ENCODE results near the gene PODNL1.
"Not testable (repeated sequence)": the region's sequence is repeated elsewhere in the genome, so short reads cannot be mapped to it uniquely, and the experiment has no call there.

The PODNL1 gene

DNA sequence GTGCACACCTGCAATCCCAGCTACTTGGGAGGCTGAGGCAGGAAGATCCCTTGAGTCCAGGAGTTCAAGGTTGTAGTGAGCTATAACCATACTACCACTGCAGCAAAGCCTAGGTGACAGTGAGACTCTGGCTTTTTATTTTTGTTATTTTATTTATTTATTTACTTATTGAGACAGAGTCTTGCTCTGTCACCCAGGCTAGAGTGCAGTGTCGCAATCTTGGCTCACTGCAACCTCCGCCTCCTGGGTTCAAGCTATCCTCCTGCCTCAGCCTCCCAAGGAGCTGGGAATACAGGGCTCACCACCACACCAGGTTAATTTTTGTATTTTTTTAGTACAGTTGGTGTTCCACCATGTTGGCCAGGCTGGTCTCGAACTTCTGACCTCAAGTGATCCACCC, 35.3 kb upstream of the PODNL1 start:
- not testable (repeated sequence) for FAIRE-seq

- FAIRE-seq: no peak
These were observed 34.3 kb upstream of the PODNL1 start for GRCh38 chr19:13972368-13973155.

GRCh38 chr19:13971868-13972267, 33.7 kb upstream of the PODNL1 start:
- not testable (repeated sequence) for FAIRE-seq

GRCh38 chr19:13969897-13970296, 31.7 kb upstream of the PODNL1 start:
- FAIRE-seq: no peak

DNA sequence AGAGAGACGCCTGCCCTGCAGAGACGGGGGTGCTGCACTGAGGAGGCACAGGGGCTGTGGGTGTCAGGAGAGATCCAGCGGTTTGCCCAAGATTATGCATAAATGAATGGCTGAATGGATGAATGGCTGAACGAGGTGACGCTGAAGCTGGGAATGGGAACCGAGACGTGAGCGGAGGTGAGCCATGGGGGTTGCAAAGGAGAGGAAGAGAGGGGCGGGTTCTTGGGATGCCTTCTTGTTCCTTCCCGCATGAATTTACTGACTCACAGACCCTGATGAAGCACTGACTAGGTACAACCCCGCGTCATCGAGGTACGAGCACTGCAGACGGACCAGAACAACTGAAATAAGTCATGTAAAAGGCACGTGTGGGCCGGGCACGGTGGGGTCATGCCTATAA, 30.8 kb upstream of the PODNL1 start:
- FAIRE-seq: no peak

GRCh38 chr19:13968383-13968935, 30.2 kb upstream of the PODNL1 start:
- no peak for FAIRE-seq

DNA sequence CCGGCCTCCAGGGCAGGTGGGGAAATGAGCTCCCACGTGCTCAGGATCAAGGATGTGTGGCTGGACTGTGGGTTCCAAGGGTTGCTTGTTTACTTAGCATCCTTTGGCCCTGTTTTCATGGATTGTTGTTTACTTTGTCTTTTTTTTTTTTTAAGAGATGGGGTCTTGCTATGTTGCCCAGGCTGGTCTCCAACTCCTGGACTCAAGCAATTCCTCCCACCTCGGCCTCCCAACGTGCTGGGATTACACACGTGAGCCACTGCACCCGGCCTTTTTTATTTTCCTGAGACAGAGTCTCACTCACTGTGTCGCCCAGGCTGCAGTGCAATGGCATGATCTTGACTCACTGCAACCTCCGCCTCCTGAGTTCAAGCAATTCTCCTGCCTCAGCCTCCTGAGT, 29.0 kb upstream of the PODNL1 start:
- FAIRE-seq: not testable (repeated sequence)

DNA sequence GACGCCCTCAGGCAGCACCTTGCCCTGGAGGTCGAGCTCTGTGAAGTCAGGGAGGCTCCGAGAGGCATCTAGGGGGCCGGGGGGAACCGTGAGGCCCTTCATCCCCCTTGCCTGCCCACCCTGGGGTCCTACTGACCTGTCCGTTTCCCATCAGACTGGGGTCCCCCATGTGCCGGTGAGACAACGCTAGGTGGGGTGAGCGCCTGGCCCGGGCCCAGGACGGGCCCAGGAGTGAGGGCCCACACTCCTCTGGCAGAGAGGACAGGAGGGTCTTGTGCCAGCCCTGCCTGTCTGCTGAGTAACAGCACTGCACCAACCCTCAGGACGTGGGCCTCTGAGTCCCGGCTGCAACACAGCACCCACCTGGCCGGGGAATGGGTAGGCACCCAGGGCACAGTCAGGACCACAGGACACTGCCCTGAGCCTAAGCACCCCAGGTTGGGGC, 28.5 kb upstream of the PODNL1 start:
- FAIRE-seq: no peak

- no peak for FAIRE-seq
These were observed 27.9 kb upstream of the PODNL1 start for GRCh38 chr19:13965926-13966683.

GRCh38 chr19:13965377-13965896, 27.2 kb upstream of the PODNL1 start:
- no peak for FAIRE-seq

GRCh38 chr19:13964776-13965175, 26.6 kb upstream of the PODNL1 start:
- FAIRE-seq: no peak

DNA sequence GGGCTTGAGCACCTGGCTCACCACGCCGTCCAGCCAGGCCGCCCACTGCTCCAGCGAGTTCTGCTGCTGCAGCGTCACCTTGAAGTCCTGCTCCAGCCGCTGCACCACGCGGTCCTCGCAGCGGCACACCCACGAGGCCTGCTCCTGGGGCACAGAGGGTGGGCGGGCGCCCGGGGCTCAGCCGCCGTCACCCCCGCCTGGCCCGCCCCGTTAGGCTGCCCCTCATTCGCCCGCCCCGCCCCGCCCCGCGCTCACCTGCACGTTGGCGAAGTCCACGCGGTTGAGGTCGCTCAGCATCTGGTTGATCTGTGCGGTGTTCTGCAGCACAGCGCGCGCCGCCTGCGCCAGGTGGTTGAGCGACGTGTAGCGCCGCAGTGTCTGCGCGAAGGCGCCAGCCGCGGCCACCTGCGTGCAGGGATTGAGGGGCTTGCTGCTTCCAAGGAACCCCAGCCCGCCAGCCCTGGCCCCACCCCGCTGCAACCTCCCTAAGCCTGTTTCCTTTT, 25.4 kb upstream of the PODNL1 start:
- FAIRE-seq: no peak

DNA sequence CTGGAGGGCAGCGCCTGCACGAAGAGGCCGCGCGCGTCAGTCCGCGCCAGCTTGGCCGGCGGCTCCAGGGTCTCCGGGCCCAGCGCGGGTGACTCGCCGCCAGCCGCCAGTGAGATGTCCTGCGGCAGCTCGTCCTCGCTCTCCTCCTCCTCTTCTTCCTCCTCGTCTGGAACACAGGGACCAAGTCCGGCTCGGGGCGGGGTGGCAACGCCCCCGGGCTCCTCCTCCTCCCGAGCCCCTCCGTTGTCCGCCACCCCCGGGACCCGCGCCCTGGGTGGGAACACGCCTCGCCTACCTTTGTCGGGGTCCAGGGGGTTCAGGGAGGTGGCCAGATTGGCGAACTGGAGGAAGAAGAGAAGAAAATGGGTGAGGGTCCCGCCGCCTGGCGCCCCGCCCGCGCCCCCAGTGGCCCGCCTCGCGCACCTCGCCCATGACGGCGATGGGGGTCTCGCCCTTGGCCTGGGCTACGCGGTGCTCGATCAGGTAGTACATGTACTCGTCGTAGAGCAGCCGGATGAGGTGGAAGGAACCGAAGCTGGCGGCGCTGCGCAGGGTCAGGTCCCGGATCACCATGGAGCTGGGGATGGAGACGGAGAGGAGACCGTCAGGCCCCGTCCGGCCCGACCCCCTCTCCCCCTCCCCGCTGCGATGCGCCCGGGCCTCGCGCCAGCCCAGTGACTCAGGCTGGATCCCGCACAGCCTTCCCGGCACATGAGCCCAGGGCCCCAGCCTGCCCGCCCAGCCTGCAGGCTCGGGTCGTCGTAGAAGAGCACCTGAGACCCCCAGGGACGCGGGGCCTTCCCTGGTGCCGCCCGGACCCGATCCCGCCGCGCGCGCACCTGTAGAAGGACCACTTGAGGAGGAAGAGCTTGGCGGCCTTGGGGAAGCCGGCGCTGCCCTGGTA, 24.7 kb upstream of the PODNL1 start:
- FAIRE-seq: no peak

DNA sequence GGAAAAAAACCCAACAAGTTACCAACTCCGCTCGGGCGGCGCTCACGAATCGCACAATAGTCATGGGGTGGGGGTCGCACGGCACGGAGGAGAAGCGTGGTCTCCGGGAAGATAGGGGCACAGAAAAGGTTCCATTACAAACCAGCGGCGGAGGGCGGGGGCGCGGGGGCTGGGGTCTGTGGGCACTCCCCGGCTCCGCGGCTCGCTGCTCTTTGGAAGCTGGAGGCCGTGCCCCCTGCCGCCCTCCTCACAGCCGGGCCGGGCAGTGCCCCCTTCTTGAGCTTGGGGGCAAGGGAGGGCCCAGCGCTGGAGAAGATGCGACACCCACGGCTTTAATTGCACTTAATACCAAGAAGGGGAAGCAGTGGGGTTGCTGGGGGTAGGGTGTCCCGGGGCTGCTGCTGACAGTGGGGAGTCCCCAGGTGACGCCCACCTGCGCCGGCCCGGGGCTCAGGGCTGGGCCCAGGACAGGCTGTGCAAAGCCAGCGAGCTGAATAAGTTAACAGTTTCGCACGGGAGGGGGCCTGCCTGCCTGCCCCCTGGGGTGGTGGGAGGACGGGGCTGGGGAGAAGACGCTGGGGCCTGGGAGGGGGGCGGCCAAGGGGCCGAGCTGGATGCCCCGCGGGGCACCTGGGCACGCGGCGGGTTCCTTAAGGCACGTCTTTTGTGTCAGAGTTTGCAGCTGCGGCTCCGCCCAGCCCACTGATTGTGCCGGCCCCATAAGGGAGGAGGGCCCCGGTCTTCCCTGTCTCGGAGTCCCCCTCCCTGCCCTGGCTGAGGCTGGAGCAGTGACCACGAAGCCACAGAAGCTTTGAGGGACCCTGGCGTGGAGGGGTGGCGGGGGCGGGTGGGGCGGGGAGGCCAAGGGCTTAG, 23.8 kb upstream of the PODNL1 start:
- FAIRE-seq: no peak

GRCh38 chr19:13960863-13961784, 22.9 kb upstream of the PODNL1 start:
- FAIRE-seq: no peak

- no peak for FAIRE-seq
These were observed 22.0 kb upstream of the PODNL1 start for GRCh38 chr19:13959962-13960862.

DNA sequence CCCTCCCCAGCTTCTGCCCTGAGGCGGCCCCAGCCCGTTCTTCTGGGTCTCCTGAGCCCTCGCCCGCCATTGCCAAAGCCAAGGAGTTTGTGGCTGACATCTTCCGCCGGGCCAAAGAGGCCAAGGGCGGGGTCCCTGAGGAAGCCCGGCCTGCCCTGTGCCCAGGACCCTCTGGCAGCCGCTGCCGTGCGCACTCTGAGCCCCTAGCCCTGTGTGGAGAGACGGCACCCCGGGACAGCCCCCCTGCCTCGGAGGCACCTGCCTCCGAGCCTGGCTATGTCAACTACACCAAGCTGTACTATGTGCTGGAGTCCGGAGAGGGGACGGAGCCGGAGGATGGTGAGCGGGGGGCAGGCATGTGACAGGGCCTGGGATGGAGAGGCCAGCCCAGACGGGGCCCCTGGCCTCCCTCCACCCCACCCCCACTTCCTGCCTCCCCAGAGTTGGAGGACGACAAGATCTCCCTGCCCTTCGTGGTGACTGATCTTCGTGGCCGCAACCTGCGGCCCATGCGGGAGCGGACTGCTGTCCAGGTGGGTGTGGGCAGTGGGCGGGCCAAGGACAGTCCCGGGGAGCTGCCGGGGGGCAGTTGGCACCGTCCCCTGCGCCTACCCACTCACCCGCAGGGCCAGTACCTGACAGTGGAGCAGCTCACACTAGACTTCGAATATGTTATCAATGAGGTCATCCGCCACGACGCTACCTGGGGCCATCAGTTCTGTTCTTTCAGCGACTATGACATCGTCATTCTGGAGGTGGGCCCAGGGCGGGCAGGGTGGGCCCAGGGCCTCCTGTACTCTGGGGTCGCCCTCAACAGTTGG, 21.1 kb upstream of the PODNL1 start:
- FAIRE-seq: no peak

DNA sequence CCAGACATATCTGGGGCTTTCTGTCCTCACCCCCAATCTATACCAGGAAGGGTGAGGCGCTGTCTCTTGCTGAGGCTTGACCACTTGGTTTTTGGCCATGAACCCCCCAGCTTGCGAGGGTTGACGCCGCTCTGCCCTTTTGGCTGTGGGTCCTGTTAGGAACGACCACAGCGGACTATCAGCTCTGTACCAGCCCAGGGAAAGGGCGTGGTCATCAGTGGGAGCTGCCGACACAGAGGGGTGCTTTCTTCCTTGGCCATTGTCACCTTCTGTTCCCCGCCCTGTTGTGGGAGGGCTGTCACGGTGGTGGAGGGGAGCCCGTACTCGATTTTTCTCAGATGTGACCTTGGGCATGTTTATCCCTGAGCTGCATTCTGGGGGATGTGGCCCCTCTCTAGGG, 19.8 kb upstream of the PODNL1 start:
- no peak for FAIRE-seq

All from colon (tissue), 2 donors.